Measurements from ENCODE around the gene ERCC2. TPM values are rescaled to one million over a fixed set of nuclear protein-coding genes. Genes with fewer than 3 reads are reported as not detected.

The ERCC2 gene
- total RNA-seq, 6 donors from 2014 or later = 7.4 to 19.1 (median 13.0) TPM

GRCh38 chr19:45333609-45334303, 36.6 kb downstream of the ERCC2 start:
- H3K36me3 ChIP-seq = no peaks in the 10 kb centered on the region
- no peak for ATAC-seq (ENCODE audit: low FRiP score in 2 of 2)
- 78 to 82% methylated on average over 9 to 10 of the region's 10 CpGs for WGBS, 2 donors
- peaks cover 0 to 5% (median 4%) of the 10 kb centered on the region in 4 donors for H3K4me1 ChIP-seq
- no peaks in the 10 kb centered on the region for H3K27me3 ChIP-seq
- H3K9me3 ChIP-seq = no peaks in the 10 kb centered on the region
- H3K4me3 ChIP-seq = no peak overlapping the region
- TF ChIP-seq CTCF (IDR thresholded peaks at IDR 0.05) (no peak), POLR2AphosphoS5 (IDR thresholded peaks at IDR 0.05) (no peak), POLR2A (IDR thresholded peaks at IDR 0.05) (no peak), EP300 (IDR thresholded peaks at IDR 0.05) (no peak)
- H3K27ac ChIP-seq = no peak overlapping the region
- no peak for DNase-seq

- 89% methylated on average over 7 of the region's 7 CpGs for WGBS, 2 donors
- H3K9me3 ChIP-seq = no peaks in the 10 kb centered on the region
These were observed 39.0 kb downstream of the ERCC2 start for GRCh38 chr19:45331411-45331810.

GRCh38 chr19:45327404-45328143, 42.8 kb downstream of the ERCC2 start:
- TF ChIP-seq CTCF (IDR thresholded peaks at IDR 0.05) = no peak
- Histone ChIP-seq H3K36me3 (no peaks in the 10 kb centered on the region), H3K9me3 (no peaks in the 10 kb centered on the region), H3K4me3 (no peak overlapping the region), H3K27me3 (peaks cover 0 to 19% (median 8%) of the 10 kb centered on the region in 4 donors), H3K27ac (no peak overlapping the region), H3K4me1 (peaks cover 0 to 20% (median 11%) of the 10 kb centered on the region in 4 donors)
- ATAC-seq (ENCODE audit: low FRiP score in 2 of 2) (no peak), DNase-seq (no peak)
- 76 to 77% methylated on average over 13 of the region's 13 CpGs for WGBS, 2 donors

More at GRCh38 chr19:45331411-45331810, 39.0 kb downstream of the ERCC2 start:
- Histone ChIP-seq H3K4me3 (no peak overlapping the region), H3K27ac (no peak overlapping the region), H3K27me3 (no peaks in the 10 kb centered on the region), H3K36me3 (no peaks in the 10 kb centered on the region), H3K4me1 (peaks cover 0 to 2% (median under 1%) of the 10 kb centered on the region in 4 donors)
- DNase-seq = no peak
- ATAC-seq (ENCODE audit: low FRiP score in 2 of 2) = no peak
- no peak for TF ChIP-seq POLR2A (IDR thresholded peaks at IDR 0.05)
- no peak for TF ChIP-seq EP300 (IDR thresholded peaks at IDR 0.05)
- TF ChIP-seq POLR2AphosphoS5 (IDR thresholded peaks at IDR 0.05) = no peak
- TF ChIP-seq CTCF (IDR thresholded peaks at IDR 0.05) = no peak

GRCh38 chr19:45324349-45324907, 45.9 kb downstream of the ERCC2 start:
- peaks cover 0 to 20% (median 11%) of the 10 kb centered on the region in 4 donors for H3K4me1 ChIP-seq
- H3K27me3 ChIP-seq = peaks cover 0 to 23% (median 8%) of the 10 kb centered on the region in 4 donors
- no peaks in the 10 kb centered on the region for H3K9me3 ChIP-seq
- H3K27ac ChIP-seq = no peak overlapping the region
- no peak for DNase-seq
- 64 to 72% methylated on average over 11 of the region's 11 CpGs for WGBS, 2 donors
- H3K36me3 ChIP-seq = no peaks in the 10 kb centered on the region
- no peak overlapping the region for H3K4me3 ChIP-seq
- no peak for ATAC-seq (ENCODE audit: low FRiP score in 2 of 2)
- TF ChIP-seq EP300 (IDR thresholded peaks at IDR 0.05) (no peak), POLR2AphosphoS5 (IDR thresholded peaks at IDR 0.05) (no peak), CTCF (IDR thresholded peaks at IDR 0.05) (no peak), POLR2A (IDR thresholded peaks at IDR 0.05) (no peak)

Data from upper lobe of left lung (tissue), 6 donors.